Epithelial cell of proximal tubule (primary cell): Measurements from ENCODE around the gene KRTAP12-1. TPM values are rescaled to one million over a fixed set of nuclear protein-coding genes. Genes with fewer than 3 reads are reported as not detected.

Experiments
- DNase-seq: peaks from one replicate; pipeline ENCODE4 v3.0.0-alpha.2; 2011; ENCODE audit warnings: low read depth
- H3K4me3 ChIP-seq: 2 replicates; pipeline ENCODE4 v1.5.1; 2011; ENCODE audit warnings: low read depth, mild to moderate bottlenecking, low read length
- CTCF ChIP-seq: conservative IDR thresholded peaks from 2 replicates; pipeline ENCODE4 v1.5.1; 2012; ENCODE audit warnings: low read depth, mild to moderate bottlenecking, low read length
- total RNA-seq: library from RNA; depleted of rRNA; stranded (reverse); fragments of >200 nt; gene quantifications from 2 replicates; pipeline ENCODE4 v1.2.3, GENCODE V29; 2015

The KRTAP12-1 gene, protein sequence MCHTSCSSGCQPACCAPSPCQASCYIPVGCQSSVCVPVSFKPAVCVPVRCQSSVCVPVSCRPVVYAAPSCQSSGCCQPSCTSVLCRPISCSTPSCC
- total RNA-seq = not detected in 2 replicates

- TF ChIP-seq CTCF = no peak
- no peak within 1 kb of the TSS for H3K4me3 ChIP-seq
- no peak for DNase-seq
Observed at GRCh38 chr21:44681861-44682579, at the start of gene KRTAP12-1. KRTAP12-1 (minus strand) TSS chr21:44682163; CDS start chr21:44682123, 40 bp downstream.

GRCh38 chr21:44730951-44731579 is 49.1 kb upstream of the KRTAP12-1 start:
- no peak for DNase-seq
- TF ChIP-seq CTCF = no peak
- H3K4me3 ChIP-seq = no peak overlapping the region

DNA sequence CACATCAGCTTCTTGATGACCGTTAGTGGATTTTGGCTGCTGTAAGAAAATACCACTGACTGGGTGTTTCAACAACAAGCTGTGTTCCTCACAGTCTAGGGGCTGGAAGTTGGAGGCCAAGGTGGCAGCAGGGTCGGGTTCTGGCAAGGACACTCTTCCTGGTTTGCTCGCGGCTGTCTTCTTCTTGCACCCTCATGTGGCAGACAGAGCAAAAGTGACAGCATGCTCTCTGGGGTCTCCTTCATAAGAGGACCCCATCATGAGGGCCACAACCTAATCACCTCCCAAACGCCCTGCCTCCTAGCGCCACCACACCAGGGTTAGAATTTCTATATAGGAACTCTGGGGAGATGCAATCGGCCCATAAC is 48.0 kb upstream of the KRTAP12-1 start:
- TF ChIP-seq CTCF = no peak
- no peak for DNase-seq
- no peak overlapping the region for H3K4me3 ChIP-seq

- H3K4me3 ChIP-seq = no peak overlapping the region
- TF ChIP-seq CTCF = no peak
- no peak for DNase-seq
Observed at GRCh38 chr21:44729336-44730027, 47.5 kb upstream of the KRTAP12-1 start.

DNA sequence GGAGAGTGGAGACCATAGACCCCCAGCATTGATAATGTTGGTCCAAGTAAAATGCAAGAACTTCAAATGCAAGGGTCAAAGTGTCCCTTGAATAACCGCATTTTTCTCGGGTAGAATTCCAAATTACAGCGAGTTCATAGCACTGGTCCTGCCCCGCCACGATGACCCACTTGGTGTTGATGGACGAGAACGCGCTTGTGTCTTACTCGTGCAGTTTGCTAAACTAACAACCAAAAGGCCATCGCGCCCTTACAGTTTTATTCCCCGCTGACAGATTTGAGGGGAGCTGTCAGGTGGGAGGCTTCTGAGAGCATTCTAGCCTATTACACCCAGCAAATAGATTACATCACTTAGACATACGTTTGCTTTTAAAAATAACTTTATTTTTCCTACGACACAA is 46.8 kb upstream of the KRTAP12-1 start:
- no peak overlapping the region for H3K4me3 ChIP-seq
- DNase-seq = no peak
- no peak for TF ChIP-seq CTCF

DNA sequence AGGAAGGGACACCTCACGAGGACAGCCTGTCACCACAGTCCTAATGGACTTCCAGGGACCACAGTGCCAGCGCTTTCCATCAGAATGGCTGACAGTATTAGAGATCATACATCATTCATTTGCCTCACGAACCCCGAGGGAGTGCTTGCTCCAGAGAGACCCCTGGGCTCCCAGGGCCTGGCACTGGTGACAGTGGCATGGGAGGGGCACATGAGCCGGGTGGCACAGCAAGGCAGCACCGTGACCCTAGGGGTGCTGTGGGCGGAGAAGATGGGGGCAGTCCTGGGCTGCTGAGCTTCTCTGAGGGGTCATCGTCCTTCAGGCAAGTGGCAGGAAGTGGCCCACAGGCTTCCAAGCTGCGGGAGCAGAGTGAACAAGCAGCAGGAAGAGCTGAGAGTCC is 45.8 kb upstream of the KRTAP12-1 start:
- no peak for TF ChIP-seq CTCF
- DNase-seq = no peak
- H3K4me3 ChIP-seq = no peak overlapping the region
